GM21515 (cell line): ENCODE results near the gene GRM7.

Source experiments
- ATAC-seq: cut with Tn5 transposase; IDR thresholded peaks from one replicate; pipeline ENCODE4 v1.9.1; 2021; ENCODE audit not compliant: unreplicated experiment

GRM7 gene

GRCh38 chr3:7754653-7755441 lies 893.9 kb downstream of the GRM7 start:
- no peak for ATAC-seq

- no peak for ATAC-seq
Measured at GRCh38 chr3:7759630-7760029, 898.7 kb downstream of the GRM7 start.

GRCh38 chr3:7760718-7761117 lies 899.8 kb downstream of the GRM7 start:
- no peak for ATAC-seq

GRCh38 chr3:7764115-7764514 lies 903.2 kb downstream of the GRM7 start:
- ATAC-seq: no peak

GRCh38 chr3:7766530-7766929 lies 905.6 kb downstream of the GRM7 start:
- no peak for ATAC-seq

GRCh38 chr3:7779331-7779730 lies 918.4 kb downstream of the GRM7 start:
- ATAC-seq: no peak

GRCh38 chr3:7781395-7781794 lies 920.5 kb downstream of the GRM7 start:
- no peak for ATAC-seq

- ATAC-seq: no peak
Measured at GRCh38 chr3:7787871-7788828, 927.2 kb downstream of the GRM7 start.

GRCh38 chr3:7788881-7789280 lies 928.0 kb downstream of the GRM7 start:
- no peak for ATAC-seq

GRCh38 chr3:7789324-7789723 lies 928.4 kb downstream of the GRM7 start:
- ATAC-seq: no peak

GRCh38 chr3:7790141-7790540 lies 929.2 kb downstream of the GRM7 start:
- no peak for ATAC-seq
